Measurements from ENCODE around the gene ABHD18.

DNA sequence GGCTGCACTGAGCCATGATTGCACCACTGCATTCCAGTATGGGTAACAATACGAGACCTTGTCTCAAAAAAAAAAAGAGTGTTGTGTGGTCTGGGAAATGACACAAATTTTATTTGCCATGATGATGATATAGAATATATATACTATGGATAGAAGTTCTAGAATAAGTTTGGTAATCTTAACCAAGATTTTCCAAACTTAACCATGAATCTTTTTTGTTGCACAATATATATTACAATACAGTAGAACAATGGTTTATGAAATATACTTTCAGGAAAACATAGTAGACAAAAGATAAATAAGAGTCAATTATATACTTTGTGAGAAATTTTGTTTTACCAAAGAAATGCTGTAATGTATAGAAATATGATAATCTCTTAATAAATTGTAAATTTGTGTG, 35.0 kb upstream of the ABHD18 start:
- TF ChIP-seq, protein P1, sequence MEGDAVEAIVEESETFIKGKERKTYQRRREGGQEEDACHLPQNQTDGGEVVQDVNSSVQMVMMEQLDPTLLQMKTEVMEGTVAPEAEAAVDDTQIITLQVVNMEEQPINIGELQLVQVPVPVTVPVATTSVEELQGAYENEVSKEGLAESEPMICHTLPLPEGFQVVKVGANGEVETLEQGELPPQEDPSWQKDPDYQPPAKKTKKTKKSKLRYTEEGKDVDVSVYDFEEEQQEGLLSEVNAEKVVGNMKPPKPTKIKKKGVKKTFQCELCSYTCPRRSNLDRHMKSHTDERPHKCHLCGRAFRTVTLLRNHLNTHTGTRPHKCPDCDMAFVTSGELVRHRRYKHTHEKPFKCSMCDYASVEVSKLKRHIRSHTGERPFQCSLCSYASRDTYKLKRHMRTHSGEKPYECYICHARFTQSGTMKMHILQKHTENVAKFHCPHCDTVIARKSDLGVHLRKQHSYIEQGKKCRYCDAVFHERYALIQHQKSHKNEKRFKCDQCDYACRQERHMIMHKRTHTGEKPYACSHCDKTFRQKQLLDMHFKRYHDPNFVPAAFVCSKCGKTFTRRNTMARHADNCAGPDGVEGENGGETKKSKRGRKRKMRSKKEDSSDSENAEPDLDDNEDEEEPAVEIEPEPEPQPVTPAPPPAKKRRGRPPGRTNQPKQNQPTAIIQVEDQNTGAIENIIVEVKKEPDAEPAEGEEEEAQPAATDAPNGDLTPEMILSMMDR (IDR thresholded peaks at IDR 0.05), result no peak
- no peak for TF ChIP-seq POLR2A (IDR thresholded peaks at IDR 0.05)
